Mucosa of rectum (tissue), 2 donors: ENCODE measurements around the gene EDNRB.

Experiments used
- H3K27ac ChIP-seq, 2 donors: one replicate each; pipeline ENCODE4 v1.7.0; 2013; ENCODE audit warnings: inconsistent platforms in 2 of 2, low read depth in 2 of 2, low read length in 2 of 2
- H3K27me3 ChIP-seq, 2 donors: one replicate each; pipeline ENCODE4 v1.7.0; 2013; ENCODE audit warnings: low read length in 2 of 2; ENCODE audit not compliant: control insufficient read depth in 2 of 2, insufficient read depth in 2 of 2
- H3K36me3 ChIP-seq, 2 donors: one replicate each; pipeline ENCODE4 v1.7.0; 2013; ENCODE audit warnings: low read length in 2 of 2; ENCODE audit not compliant: control insufficient read depth in 2 of 2, insufficient read depth in 2 of 2
- H3K4me1 ChIP-seq, 2 donors: one replicate each; pipeline ENCODE4 v1.7.0; 2013; ENCODE audit warnings: low read length in 2 of 2, mild to moderate bottlenecking in 1 of 2; ENCODE audit not compliant: control insufficient read depth in 2 of 2, insufficient read depth in 2 of 2
- H3K4me3 ChIP-seq, 2 donors: one replicate each; pipeline ENCODE4 v1.7.0; 2013; ENCODE audit warnings: low read length in 2 of 2
- H3K9ac ChIP-seq, 2 donors: one replicate each; pipeline ENCODE4 v1.7.0; 2013; ENCODE audit warnings: low read length in 2 of 2, low read depth in 1 of 2, mild to moderate bottlenecking in 1 of 2
- H3K9me3 ChIP-seq, 2 donors: one replicate each; pipeline ENCODE4 v1.7.0; 2013; ENCODE audit warnings: low read length in 2 of 2; ENCODE audit not compliant: control insufficient read depth in 2 of 2
- donor health status: healthy.
- donor health status: Normal muscosa, but diverticular disease.

The EDNRB gene

GRCh38 chr13:77919246-77919920, 752 bp upstream of the EDNRB start:
- H3K9ac ChIP-seq, result no peak overlapping the region
- peak overlapping the region; percentile 57 to 75 for H3K4me3 ChIP-seq
- H3K9me3 ChIP-seq, result no peaks in the 10 kb centered on the region
- no peaks in the 10 kb centered on the region for H3K27me3 ChIP-seq
- H3K36me3 ChIP-seq, result no peaks in the 10 kb centered on the region
- peaks cover 0 to 5% of the 10 kb centered on the region in 2 donors for H3K4me1 ChIP-seq
- H3K27ac ChIP-seq, result peak overlapping the region; percentile 16 to 33

GRCh38 chr13:77916488-77916887, 2.1 kb downstream of the EDNRB start:
- Histone ChIP-seq H3K27me3 (no peaks in the 10 kb centered on the region), H3K36me3 (no peaks in the 10 kb centered on the region), H3K4me3 (peak overlapping the region in 1 of 2 donors; percentile 75), H3K9ac (peak overlapping the region in 1 of 2 donors; percentile 3), H3K4me1 (peaks cover 0 to 5% of the 10 kb centered on the region in 2 donors), H3K27ac (peak overlapping the region in 1 of 2 donors; percentile 26), H3K9me3 (no peaks in the 10 kb centered on the region)

- Histone ChIP-seq H3K27me3 (no peaks in the 10 kb centered on the region), H3K4me3 (peak overlapping the region; percentile 21 to 75), H3K9me3 (no peaks in the 10 kb centered on the region), H3K4me1 (peaks cover 0 to 5% of the 10 kb centered on the region in 2 donors), H3K36me3 (no peaks in the 10 kb centered on the region), H3K27ac (peak overlapping the region in 1 of 2 donors; percentile 1), H3K9ac (peak overlapping the region in 1 of 2 donors; percentile 17)
Measured at GRCh38 chr13:77915686-77916085, 2.9 kb downstream of the EDNRB start.

- Histone ChIP-seq H3K27ac (no peak overlapping the region), H3K9ac (no peak overlapping the region), H3K4me3 (peak overlapping the region in 1 of 2 donors; percentile 27), H3K27me3 (no peaks in the 10 kb centered on the region), H3K4me1 (no peaks in the 10 kb centered on the region), H3K36me3 (no peaks in the 10 kb centered on the region), H3K9me3 (no peaks in the 10 kb centered on the region)
Measured at GRCh38 chr13:77913003-77913402, 5.6 kb downstream of the EDNRB start.

- no peaks in the 10 kb centered on the region for H3K9me3 ChIP-seq
- H3K4me3 ChIP-seq, result no peak overlapping the region
- H3K9ac ChIP-seq, result no peak overlapping the region
- H3K36me3 ChIP-seq, result no peaks in the 10 kb centered on the region
- H3K27me3 ChIP-seq, result no peaks in the 10 kb centered on the region
- H3K27ac ChIP-seq, result no peak overlapping the region
- no peaks in the 10 kb centered on the region for H3K4me1 ChIP-seq
Measured at GRCh38 chr13:77911751-77912150, 6.9 kb downstream of the EDNRB start.

- Histone ChIP-seq H3K9me3 (no peaks in the 10 kb centered on the region), H3K4me1 (no peaks in the 10 kb centered on the region), H3K27ac (no peak overlapping the region), H3K4me3 (no peak overlapping the region), H3K36me3 (no peaks in the 10 kb centered on the region), H3K27me3 (no peaks in the 10 kb centered on the region), H3K9ac (no peak overlapping the region)
Measured at GRCh38 chr13:77909827-77910226, 8.8 kb downstream of the EDNRB start.

- H3K36me3 ChIP-seq, result no peaks in the 10 kb centered on the region
- H3K27me3 ChIP-seq, result no peaks in the 10 kb centered on the region
- no peak overlapping the region for H3K9ac ChIP-seq
- H3K4me1 ChIP-seq, result no peaks in the 10 kb centered on the region
- H3K4me3 ChIP-seq, result no peak overlapping the region
- H3K9me3 ChIP-seq, result no peaks in the 10 kb centered on the region
- H3K27ac ChIP-seq, result no peak overlapping the region
Measured at GRCh38 chr13:77908531-77908930, 10.1 kb downstream of the EDNRB start.

- Histone ChIP-seq H3K27ac (no peak overlapping the region), H3K36me3 (no peaks in the 10 kb centered on the region)
Measured at GRCh38 chr13:77907666-77908341, 10.8 kb downstream of the EDNRB start.

GRCh38 chr13:77904031-77904430, 14.6 kb downstream of the EDNRB start:
- no peaks in the 10 kb centered on the region for H3K27me3 ChIP-seq
- H3K9ac ChIP-seq, result no peak overlapping the region
- H3K36me3 ChIP-seq, result no peaks in the 10 kb centered on the region
- H3K4me1 ChIP-seq, result no peaks in the 10 kb centered on the region
- H3K27ac ChIP-seq, result no peak overlapping the region
- no peaks in the 10 kb centered on the region for H3K9me3 ChIP-seq
- H3K4me3 ChIP-seq, result no peak overlapping the region

More at GRCh38 chr13:77907666-77908341, 10.8 kb downstream of the EDNRB start:
- H3K9ac ChIP-seq, result no peak overlapping the region
- no peaks in the 10 kb centered on the region for H3K9me3 ChIP-seq
- H3K4me1 ChIP-seq, result no peaks in the 10 kb centered on the region
- H3K4me3 ChIP-seq, result no peak overlapping the region
- no peaks in the 10 kb centered on the region for H3K27me3 ChIP-seq

- Histone ChIP-seq H3K4me3 (no peak overlapping the region), H3K9ac (no peak overlapping the region), H3K27me3 (no peaks in the 10 kb centered on the region), H3K4me1 (no peaks in the 10 kb centered on the region), H3K27ac (no peak overlapping the region), H3K9me3 (no peaks in the 10 kb centered on the region), H3K36me3 (no peaks in the 10 kb centered on the region)
Measured at GRCh38 chr13:77903435-77903834, 15.2 kb downstream of the EDNRB start.
